Measurements from ENCODE around the gene GEN1.

Gene GEN1

DNA sequence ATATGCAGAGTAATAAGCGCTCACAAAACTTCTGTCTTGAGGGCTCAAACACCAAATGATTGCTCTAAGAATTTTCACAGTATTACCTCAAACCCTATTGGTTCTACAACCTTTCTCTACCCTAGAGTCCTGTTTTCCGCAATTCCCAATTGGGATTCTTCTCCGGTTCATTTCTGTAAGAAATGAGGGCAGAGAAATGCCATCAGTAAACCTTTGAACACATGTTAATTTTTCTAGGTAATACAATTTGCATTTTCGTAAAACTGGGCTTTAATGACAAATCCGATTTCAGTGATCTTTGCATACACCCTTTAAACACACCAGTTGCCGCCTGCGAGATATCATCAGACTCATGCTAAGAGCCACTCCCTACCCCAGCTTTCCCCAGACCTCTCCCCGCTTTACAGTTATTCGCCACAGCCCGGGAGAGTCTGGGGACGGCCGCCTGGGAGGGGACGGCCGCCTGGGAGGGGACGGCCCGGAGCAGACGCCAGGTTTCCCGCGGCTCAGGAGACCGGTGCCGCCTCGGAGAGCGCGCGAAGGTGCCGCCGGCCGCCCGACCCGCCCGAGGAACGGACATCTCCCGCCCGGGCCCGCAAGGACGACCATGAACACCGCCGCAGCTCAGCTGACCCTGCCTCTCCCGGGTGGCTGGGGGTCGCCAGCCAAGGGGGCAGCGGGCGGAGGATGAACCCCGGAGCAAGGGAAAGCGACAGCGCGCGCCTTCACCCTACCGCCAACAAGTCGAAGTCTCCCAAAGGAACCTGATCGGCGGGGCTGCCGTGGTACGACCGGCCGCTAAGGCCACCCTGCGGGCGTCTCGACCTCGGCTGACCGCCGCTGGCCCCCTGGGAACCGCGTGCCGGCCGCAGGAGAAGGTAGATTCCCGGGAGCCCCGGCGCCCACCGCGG lies 791 bp upstream of the GEN1 start:
- DNase-seq = peak; percentile 45

DNA sequence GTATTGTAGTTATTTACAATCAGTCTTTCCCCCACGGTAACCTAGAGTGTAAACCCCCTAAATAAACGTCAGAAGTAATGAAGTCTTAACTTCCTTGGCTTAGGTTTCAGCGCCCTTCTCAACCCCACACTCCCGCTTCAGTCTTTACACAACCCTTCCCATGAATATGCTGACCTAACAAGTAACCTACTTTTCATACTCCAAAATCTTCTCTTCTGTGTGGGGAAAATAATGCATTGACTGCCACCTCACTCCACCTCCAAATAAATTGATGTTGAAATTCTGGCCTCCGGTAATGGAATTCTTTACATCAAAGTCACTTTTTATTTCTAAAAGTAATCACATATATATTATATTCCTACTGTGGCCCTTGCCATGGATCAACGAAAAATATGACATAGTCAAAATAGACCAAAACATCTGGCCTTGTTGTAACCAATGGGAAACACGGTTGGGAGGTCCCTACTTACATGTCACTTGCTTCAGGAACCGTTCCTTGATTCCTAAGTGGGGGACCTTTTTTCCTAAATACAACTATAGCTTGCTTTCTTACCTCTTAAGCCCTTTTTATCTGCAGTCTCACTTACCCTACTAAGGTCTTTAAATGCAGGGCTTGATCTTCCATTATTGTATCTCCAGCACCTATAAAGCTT lies 961 bp downstream of the GEN1 start:
- DNase-seq = no peak

DNA sequence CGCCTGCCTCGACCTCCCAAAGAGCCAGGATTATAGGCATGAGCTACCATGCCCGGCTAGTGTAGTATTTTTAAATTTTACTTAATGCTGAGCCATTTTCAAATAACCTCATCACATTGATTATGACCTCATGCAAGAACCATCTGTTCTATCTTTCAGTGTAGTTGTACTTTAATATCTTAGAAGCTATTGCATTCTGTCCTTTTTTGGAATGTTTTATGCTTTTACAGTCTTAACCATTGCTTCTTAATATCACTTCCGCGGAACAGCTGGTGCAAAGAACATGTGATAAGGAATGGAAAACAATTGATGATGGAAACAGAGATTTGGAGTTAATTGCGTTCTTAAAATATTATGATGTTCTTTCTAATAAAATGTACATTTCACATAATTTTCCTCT lies 2.7 kb downstream of the GEN1 start:
- no peak for DNase-seq

DNA sequence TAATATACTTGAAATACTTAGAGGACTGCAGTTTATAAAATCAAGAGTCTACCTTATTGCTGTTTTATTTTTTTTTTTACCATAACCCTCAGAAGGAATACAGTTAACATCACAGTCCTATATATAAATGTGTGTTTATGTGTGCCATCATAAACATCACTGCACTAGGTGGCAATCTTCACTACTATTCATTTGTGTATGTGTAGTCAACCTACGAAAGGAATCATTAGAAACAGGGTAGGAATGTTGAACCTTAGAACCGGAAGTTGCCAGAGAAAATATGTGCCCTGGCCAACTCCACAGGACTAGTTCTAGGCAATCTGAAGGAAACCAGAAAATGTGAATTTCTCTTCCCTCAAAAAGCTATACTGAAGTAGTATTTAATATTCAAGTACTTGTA lies 3.4 kb downstream of the GEN1 start:
- DNase-seq = no peak

DNA sequence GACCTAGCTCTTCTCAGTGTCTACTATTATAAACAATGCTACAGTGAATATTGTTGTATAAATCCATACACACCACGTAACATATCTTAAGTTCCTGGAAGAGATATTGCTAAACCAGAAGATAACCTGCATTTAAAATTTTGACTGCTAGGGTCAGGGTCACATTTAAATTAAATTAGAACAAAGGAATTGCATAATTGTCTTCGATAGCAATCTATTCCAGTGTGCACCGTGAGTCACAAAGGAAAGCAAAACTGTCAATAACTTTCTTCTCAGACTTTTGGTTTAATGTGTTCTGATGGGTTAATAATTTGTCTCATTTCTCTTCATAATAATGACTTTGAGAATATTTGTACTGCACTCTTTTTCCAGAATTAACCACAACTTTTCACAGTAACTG lies 4.2 kb downstream of the GEN1 start:
- no peak for DNase-seq

DNA sequence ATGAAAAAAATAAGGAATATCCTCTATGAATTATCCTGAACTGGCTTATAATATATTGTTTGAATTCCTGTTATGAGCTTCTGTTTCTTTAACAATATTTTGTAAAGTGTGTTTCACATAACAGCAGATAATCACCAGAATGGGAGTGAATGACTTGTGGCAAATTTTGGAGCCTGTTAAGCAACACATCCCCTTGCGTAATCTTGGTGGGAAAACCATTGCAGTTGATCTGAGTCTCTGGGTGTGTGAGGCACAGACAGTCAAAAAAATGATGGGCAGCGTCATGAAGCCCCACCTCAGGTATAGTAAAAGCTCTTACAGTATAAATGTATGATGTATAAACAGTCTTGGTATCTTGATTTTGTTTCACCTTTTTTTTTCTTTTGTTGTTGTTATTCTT lies 5.9 kb downstream of the GEN1 start:
- no peak for DNase-seq

DNA sequence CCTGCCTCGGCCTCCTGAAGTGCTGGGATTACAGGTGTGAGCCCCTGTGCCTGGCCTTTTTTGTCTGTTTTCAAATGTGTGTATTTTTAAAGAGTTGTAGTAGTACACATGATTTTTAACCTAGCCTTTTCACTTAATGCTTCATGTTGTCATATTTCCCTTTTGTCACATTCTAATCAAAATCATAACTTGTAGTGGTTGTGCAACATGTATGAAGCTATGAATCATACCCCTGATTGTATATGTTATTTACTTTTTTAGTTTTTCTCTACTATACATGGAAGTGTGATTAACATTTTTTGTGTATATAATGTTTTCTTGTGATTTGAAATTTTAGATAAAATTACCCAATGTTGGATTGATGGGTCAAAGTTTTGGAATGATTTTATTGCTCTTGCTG lies 8.5 kb downstream of the GEN1 start:
- no peak for DNase-seq

DNA sequence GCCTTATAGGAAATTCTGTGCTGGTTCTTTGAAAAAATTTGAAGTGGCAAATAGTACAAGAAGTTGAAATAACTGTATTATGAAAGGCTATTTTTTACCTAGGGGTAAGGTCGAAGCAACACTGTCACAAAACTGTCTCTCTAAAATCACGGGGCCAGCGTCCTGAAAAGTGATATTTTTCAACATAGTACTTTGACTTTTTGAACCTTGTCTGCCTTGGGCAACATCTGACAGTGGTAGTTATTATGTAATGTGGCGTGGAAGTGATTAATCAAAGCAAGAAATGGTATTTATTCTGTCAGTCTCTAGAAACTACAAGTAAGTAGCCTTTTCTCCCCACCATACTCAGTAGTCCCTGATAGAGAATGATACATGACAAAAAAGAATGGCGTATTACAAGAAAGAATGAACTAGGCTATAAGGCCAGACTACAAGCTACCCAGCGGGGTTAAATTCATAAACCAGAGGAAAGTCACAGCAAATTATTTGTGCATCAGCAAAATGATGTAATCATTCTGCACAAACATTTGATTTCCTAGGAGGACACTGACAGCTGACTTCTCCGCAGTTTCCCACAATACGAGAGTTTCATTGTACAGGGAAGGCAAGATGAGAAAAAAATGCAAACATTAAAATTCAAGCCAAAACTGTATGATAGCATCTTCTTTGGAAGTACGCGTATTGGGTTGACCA lies 9.8 kb downstream of the GEN1 start:
- DNase-seq = no peak

DNA sequence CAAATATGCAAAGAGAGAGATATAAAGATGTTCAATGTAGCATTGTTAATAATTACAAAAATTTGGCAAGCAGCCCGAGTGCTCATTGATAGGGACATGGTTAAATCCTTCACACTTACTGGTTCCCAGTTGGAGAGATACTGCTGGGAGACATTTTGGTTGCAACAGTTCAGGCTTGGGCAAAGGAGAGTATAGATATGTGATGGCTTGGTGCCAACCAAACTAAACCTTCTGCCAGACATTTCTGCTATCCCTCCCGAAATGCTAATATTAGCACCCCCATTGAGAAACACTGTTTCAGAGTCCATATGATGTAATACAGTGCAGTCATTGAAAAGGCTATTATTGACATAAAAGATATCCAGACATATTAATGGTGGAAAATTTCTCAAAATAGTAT lies 11.5 kb downstream of the GEN1 start:
- DNase-seq = no peak

DNA sequence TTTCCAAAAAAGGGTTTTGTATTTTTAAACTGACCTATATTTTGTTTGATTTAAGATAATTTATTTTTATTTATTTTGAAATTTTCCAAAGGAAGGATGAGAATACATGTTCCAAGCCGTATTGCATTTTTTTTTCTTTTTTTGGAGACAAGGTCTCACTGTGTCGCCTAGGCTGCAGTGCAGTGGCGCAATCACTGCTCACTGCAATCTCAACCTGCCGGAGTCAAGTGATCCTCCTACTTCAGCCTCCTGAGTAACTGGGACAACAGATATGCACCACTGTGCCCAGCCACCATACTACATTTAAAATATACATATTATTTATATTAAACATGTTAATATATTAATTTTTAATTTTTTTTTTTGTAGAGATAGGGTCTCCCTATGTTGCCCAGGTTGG lies 15.0 kb downstream of the GEN1 start:
- DNase-seq = no peak

DNA sequence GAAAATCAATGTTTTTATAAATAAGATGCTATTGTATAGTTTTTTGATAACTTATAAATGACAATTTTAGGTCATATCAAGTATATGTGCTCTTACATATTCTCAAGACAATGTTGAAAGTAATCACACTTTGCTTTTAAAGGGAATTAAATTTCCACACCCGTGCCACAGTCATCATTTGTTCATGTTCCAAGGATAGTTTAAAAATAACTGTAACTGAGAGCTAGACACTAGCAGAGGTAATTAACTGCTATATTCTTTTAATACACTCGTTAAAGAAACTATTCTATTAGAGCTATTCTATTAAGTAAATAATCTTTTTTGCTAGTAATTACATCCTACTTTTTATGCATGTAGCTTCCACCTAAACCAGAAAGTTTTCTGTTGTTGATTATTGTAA lies 18.0 kb downstream of the GEN1 start:
- no peak for DNase-seq

DNA sequence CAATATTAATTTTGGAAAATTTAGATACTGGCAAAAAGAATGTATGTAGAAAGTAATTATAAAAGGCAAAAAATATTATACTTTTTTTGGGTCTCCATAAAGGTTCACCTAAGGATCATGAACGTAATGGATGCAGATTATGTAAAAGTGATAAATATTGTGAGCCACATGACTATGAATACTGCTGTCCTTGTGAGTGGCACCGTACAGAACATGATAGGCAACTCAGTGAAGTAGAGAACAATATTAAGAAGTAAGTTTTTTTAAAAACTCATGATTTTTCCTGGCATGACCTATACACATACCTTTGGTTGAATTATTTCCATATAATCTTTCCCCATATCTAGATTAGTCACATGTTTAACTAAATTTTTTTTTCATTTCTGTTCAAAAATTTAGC lies 18.6 kb downstream of the GEN1 start:
- no peak for DNase-seq

DNA sequence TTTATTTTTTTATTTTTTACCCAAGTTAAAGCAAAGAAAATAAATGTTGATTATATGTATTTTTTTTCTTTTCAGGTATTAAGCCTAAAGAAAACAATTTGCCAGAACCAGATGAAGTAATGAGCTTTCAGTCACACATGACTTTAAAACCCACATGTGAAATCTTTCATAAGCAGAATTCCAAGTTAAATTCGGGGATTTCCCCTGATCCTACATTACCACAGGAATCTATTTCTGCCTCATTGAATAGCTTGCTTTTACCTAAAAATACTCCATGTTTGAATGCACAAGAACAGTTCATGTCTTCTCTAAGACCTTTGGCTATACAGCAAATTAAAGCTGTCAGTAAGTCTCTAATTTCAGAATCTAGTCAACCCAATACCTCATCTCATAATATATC lies 26.6 kb downstream of the GEN1 start:
- DNase-seq = no peak

DNA sequence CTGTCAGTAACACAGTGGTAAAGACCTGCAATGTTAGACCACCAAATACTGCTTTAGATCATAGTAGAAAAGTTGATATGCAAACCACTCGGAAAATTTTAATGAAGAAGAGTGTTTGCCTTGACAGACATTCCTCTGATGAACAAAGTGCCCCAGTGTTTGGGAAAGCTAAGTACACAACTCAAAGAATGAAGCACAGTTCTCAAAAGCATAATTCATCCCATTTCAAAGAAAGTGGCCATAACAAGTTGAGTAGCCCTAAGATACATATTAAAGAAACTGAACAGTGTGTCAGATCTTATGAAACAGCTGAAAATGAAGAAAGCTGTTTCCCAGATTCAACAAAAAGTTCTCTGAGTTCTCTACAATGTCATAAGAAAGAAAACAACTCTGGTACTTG lies 27.5 kb downstream of the GEN1 start:
- DNase-seq = no peak

DNA sequence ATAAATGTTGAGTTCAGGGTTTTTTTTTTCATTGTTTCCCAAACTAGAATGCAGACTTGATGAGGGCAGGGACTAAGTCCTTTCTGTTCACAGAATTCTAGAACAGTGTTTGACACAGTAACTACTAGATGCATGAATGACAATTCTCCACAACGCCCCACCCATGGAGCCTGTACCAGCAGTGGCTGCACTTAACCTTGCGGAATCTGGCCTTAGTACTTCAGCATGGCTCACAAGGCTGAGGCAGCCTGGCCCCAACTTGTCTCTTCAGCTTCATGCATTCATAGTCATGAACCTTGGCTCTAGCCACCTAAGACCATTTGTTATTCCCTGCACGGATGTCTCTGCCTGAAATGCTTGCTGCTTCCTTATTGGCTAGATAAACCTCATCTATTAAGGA lies 32.8 kb downstream of the GEN1 start:
- DNase-seq = no peak

DNA sequence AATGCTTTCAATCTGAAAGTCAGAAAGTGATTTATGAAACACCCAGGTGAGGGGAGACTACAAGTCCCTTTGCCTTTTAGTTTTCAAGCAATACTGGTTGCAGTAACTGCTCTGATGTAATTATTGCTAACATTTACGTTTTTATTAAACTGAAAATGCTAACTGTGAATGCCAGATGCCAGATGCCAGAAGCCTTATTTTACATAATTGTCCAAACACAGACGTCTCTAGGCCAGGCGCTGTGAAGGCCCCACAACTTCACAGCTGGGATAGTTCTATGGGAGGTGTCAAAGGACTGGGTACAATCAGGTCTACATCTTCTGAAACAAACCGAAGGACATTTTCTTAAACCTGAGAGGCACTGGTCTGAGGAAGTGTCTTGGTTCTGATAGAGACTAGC lies 34.8 kb downstream of the GEN1 start:
- no peak for DNase-seq

DNA sequence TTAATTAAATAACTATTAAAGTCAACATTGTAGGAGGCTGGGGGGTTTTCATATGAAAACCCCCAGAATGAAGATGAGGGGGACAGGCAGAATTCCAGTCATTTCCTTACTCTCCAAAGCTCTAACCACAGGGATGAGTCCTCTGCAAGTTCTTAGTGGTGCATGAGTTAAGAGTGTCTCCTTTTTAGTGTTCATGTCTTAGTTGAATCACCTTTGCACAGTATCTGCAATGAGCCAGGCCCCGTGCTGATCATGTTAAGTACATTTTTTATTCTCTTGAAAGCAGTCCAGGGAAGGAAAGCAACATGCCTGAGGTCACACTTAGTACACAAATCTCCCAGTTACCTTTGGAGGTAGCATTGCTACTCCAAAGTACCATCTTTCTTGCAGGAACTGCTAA lies 36.6 kb downstream of the GEN1 start:
- no peak for DNase-seq

DNA sequence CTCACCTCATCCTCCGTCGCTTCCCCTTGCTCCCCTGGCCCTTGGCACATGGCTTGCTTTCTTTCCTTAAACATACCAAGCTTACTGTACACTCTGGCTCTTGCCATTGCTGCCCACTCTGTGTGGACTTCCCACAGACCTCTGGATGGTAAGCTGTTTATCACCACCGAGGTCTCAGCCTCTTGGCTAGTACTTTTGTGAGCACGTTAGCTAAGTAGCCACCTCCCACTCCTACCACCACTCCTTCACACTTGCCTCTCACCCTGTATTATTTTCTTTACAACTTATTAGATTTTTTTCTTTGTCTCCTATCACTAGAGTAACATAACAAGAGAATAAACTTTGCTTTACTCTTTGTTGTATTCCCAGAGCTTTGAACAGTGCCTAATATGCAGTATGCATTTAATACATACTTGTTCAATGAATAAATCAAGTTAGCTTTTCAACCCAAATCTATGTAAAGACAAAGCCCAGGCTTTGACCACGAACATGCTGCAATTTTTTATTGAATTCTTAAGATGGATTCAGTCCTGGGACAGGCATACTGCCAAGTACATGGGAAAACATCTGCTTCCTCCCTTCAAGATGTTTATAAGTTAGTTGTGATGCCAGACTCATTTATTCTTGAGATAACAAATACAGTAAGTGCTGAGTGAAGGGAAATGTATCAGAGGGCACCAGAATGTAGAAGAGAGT lies 37.3 kb downstream of the GEN1 start:
- DNase-seq = no peak

DNA sequence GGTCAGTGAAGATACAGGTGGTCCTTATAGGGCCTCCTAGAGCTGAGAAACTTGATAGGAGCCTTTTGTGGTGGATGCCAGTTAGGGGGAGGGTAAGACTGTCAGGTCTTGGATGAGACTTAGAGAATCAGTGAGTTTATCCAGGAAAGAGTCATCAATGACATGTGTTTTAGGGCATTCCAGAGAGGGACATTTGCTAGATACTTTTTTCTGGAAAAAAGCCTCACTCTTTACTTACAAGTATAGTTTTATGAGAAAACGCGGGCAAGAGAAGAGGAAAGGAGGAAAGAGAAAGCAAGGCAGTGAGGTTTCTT lies 37.8 kb downstream of the GEN1 start:
- no peak for DNase-seq

DNA sequence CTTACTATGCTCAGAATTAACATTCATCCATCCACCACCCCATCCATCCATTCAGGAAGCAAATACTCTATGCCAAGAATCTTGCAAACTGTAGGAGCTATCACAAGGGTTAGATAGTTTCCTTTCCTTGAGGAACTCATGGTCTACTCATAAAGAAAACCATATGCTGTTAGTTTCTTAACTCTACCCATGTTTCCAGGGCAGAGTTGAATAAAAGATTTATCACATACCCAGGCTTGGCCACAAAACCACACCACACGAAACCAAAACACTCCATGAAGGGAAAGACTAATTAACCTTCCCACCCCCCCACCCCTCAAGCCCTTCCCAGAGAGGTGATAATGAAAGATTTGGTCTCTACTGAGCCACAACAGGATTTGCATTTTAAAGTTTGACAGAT lies 38.6 kb downstream of the GEN1 start:
- DNase-seq = no peak

DNA sequence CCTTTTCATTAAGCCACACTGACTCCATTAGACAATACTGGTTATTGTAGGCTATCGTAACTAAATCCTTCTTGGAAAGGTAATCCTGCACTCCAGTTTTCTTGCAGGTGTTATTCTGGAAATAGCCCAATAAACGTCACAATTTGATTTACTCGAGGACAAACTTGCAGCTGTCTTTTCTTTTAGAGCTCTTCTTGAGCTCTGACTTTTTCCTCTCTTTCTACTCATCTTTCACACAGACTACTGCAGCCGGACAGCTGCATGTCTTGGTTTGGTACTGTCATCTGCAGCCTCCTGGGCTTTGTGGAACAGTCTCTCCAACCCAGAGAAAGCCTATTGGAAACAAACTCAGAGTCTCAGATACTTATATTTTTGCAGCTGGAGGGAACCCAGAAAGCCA lies 39.4 kb downstream of the GEN1 start:
- no peak for DNase-seq

DNA sequence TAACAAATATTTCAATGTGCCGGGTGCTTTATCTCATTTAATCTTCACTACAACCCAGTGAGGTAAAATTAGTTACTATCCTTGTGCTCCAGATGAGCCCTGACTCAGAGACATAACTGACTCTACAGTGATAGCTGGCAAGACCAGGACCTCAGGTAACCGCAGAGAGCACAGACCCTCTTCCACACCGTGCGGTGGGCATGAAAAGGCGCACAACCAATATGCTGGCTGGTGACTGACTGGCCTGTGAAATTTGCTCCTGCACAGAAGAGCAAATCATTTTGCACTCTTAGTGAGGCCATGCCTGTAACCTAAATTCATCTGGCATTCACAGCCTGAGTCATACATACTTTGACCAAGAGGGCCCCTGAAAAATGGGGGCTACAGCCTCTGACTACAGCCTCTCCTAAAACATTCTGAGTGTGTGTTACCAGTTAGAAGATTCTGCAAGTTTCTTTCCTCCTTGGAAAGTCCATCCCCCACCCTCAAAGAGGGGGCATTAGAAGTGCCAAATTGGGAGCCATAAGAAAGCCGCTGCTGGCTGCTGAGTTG lies 39.9 kb downstream of the GEN1 start:
- DNase-seq = no peak

DNA sequence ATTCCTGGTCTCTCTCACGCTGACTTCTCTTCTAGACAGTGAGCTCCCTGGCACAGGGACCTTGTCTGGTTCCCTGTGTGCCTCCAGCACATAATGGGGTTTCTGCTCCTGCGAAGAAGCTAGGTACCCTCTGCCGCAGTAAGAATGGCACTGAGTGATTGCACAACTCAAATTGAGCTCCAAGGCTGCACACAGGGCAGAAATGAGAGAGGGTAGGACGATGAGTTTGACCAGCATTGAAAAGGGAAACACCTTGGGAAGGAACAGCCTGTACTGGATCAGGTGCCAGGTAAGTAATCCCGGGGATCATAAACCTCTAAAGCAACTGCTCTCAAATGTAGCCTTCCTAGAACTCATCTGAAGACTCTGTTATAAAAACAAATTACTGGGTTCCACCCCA lies 41.4 kb downstream of the GEN1 start:
- no peak for DNase-seq
